AG10803 (cell line): ENCODE results near the gene DHPS.
"Not testable (repeated sequence)": the region's sequence is repeated elsewhere in the genome, so short reads cannot be mapped to it uniquely, and the experiment has no call there.

Experiments
- DNase-seq: peaks from one replicate; pipeline ENCODE4 v3.0.0; 2010; ENCODE audit warnings: low read depth
- H3K4me3 ChIP-seq: 2 replicates; pipeline ENCODE4 v1.5.1; 2011; ENCODE audit warnings: mild to moderate bottlenecking, low read length, control low read depth
- CTCF ChIP-seq: conservative IDR thresholded peaks from 2 replicates; pipeline ENCODE4 v1.5.1; 2011; ENCODE audit warnings: mild to moderate bottlenecking, low read length, control low read depth, inconsistent platforms

Gene DHPS

GRCh38 chr19:12715102-12715501 is 33.4 kb upstream of the DHPS start:
- no peak overlapping the region for H3K4me3 ChIP-seq
- no peak for TF ChIP-seq CTCF
- no peak for DNase-seq

GRCh38 chr19:12713304-12713703 is 31.6 kb upstream of the DHPS start:
- not testable (repeated sequence) for DNase-seq, H3K4me3 ChIP-seq

- DNase-seq, H3K4me3 ChIP-seq: not testable (repeated sequence)
Measured at GRCh38 chr19:12712077-12712476, 30.4 kb upstream of the DHPS start.

- no peak for TF ChIP-seq CTCF
- no peak overlapping the region for H3K4me3 ChIP-seq
- no peak for DNase-seq
Measured at GRCh38 chr19:12711187-12711586, 29.5 kb upstream of the DHPS start.

- DNase-seq, result no peak
- no peak overlapping the region for H3K4me3 ChIP-seq
- TF ChIP-seq CTCF, result no peak
Measured at GRCh38 chr19:12708641-12709040, 27.0 kb upstream of the DHPS start.

- no peak overlapping the region for H3K4me3 ChIP-seq
- no peak for DNase-seq
- no peak for TF ChIP-seq CTCF
Measured at GRCh38 chr19:12706332-12706718, 24.6 kb upstream of the DHPS start.

GRCh38 chr19:12705654-12706331 is 24.1 kb upstream of the DHPS start:
- no peak for DNase-seq
- TF ChIP-seq CTCF, result no peak
- H3K4me3 ChIP-seq, result no peak overlapping the region

GRCh38 chr19:12705169-12705568 is 23.5 kb upstream of the DHPS start:
- TF ChIP-seq CTCF, result no peak
- no peak overlapping the region for H3K4me3 ChIP-seq
- no peak for DNase-seq
